Stimulated activated CD8-positive, alpha-beta memory T cell treated with anti-CD3 and anti-CD28 coated beads, Interleukin-12 subunit alpha, Interleukin-12 subunit beta, amount 100 ng/mL, for 4 hours (primary cell): ENCODE data around the gene TFEB.

Source experiments
- DNase-seq: peaks from one replicate; pipeline ENCODE4 v3.0.0-alpha.2; 2020; ENCODE audit warnings: low read depth

The TFEB gene

GRCh38 chr6:41690541-41691330, 44.7 kb downstream of the TFEB start:
- DNase-seq: no peak

- no peak for DNase-seq
Measured at GRCh38 chr6:41689171-41690008, 46.0 kb downstream of the TFEB start.

GRCh38 chr6:41688256-41688965, 47.0 kb downstream of the TFEB start:
- DNase-seq: no peak

GRCh38 chr6:41687501-41688175, 47.8 kb downstream of the TFEB start:
- DNase-seq: no peak

GRCh38 chr6:41685641-41686380, 49.6 kb downstream of the TFEB start:
- no peak for DNase-seq

GRCh38 chr6:41684311-41685180, 50.9 kb downstream of the TFEB start:
- DNase-seq: no peak

- DNase-seq: peak; percentile 68
Measured at GRCh38 chr6:41683523-41684310, 51.7 kb downstream of the TFEB start.

- no peak for DNase-seq
Measured at GRCh38 chr6:41683273-41683522, 52.2 kb downstream of the TFEB start.

- no peak for DNase-seq
Measured at GRCh38 chr6:41682497-41683272, 52.7 kb downstream of the TFEB start.

- DNase-seq: peak; percentile 46
Measured at GRCh38 chr6:41682056-41682477, 53.3 kb downstream of the TFEB start.

GRCh38 chr6:41680182-41680965, 55.0 kb downstream of the TFEB start:
- DNase-seq: no peak

GRCh38 chr6:41679696-41680095, 55.7 kb downstream of the TFEB start:
- DNase-seq: no peak

GRCh38 chr6:41678511-41679084, 56.8 kb downstream of the TFEB start:
- DNase-seq: no peak

- DNase-seq: no peak
Measured at GRCh38 chr6:41677124-41677921, 58.1 kb downstream of the TFEB start.

GRCh38 chr6:41676431-41676830, 59.0 kb downstream of the TFEB start:
- DNase-seq: no peak

- no peak for DNase-seq
Measured at GRCh38 chr6:41675992-41676391, 59.4 kb downstream of the TFEB start.

GRCh38 chr6:41675176-41675775, 60.1 kb downstream of the TFEB start:
- no peak for DNase-seq
